Adrenal gland (tissue), 5 donors: ENCODE results near the gene NUAK1.

ENCODE experiments used
- POLR2A ChIP-seq, 2 donors: fragments of 450-650 bp; IDR thresholded peaks; one replicate each; pipeline ENCODE4 v1.6.1; 2017; ENCODE audit warnings: antibody characterized with exemption in 2 of 2, mild to moderate bottlenecking in 2 of 2, moderate library complexity in 1 of 2
- TF ChIP-seq, protein P1 (sequence below), 6 experiments: fragments of 450-650 bp in 4 of 6; fragments of 200-600 bp in 2 of 6; sonication (generic) in 1 of 6; IDR thresholded peaks; 1 replicate in 5 of 6; 2 replicates in 1 of 6; pipeline versions ENCODE4 v1.5.1 to v1.8.0; 2016 to 2021; ENCODE audit warnings: antibody characterized with exemption in 6 of 6, mild to moderate bottlenecking in 2 of 6, moderate library complexity in 1 of 6
- donor health status: DM: no; HTN: no; CAD: no.

DNA sequence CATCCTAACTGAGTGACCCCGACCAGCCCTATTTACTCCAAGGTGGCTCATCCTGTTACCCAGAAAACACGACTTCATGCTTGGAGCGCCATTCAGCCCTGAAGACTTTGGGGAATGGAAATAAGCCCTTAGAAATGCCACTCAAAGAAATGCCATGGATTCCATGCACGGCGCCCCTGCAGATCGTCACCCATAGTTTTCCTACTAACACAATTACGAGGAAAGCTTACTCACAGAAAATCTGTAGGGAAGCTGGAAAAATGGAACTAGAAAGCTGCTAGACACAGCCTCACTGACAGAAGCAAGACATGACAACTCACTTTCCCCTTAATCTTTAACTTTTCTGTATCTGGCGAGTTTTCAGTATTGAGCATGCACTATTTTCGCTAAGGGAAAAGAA, 19.5 kb downstream of the NUAK1 start:
- TF ChIP-seq, protein P1, sequence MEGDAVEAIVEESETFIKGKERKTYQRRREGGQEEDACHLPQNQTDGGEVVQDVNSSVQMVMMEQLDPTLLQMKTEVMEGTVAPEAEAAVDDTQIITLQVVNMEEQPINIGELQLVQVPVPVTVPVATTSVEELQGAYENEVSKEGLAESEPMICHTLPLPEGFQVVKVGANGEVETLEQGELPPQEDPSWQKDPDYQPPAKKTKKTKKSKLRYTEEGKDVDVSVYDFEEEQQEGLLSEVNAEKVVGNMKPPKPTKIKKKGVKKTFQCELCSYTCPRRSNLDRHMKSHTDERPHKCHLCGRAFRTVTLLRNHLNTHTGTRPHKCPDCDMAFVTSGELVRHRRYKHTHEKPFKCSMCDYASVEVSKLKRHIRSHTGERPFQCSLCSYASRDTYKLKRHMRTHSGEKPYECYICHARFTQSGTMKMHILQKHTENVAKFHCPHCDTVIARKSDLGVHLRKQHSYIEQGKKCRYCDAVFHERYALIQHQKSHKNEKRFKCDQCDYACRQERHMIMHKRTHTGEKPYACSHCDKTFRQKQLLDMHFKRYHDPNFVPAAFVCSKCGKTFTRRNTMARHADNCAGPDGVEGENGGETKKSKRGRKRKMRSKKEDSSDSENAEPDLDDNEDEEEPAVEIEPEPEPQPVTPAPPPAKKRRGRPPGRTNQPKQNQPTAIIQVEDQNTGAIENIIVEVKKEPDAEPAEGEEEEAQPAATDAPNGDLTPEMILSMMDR (IDR thresholded peaks at IDR 0.05): no peak
- no peak for TF ChIP-seq POLR2A (IDR thresholded peaks at IDR 0.05)
